Spleen (tissue), 11 donors: Measurements from ENCODE around the gene SV2B. TPM values are rescaled to one million over a fixed set of nuclear protein-coding genes. Genes with fewer than 3 reads are reported as not detected.

ENCODE experiments used
- DNase-seq: peaks from one replicate; pipeline ENCODE4 v3.0.0-alpha.2; 2020
- H3K27ac ChIP-seq, 8 donors: fragments of 200-600 bp; sonication (generic) in 7 of 8; 1 replicate in 4 of 8; 2 replicates in 4 of 8; pipeline versions ENCODE4 v1.5.0 to v1.8.0; 2016 to 2021; ENCODE audit warnings: inconsistent platforms in 4 of 8, mild to moderate bottlenecking in 4 of 8, moderate library complexity in 1 of 8
- H3K27me3 ChIP-seq, 7 donors: fragments of 200-600 bp; sonication (generic) in 6 of 7; replicated peaks in 1 of 7; 1 replicate in 4 of 7; 2 replicates in 3 of 7; pipeline versions ENCODE4 v1.5.0 to v1.8.0; 2016 to 2021; ENCODE audit warnings: inconsistent platforms in 3 of 7, mild to moderate bottlenecking in 1 of 7
- H3K36me3 ChIP-seq, 6 donors: fragments of 200-600 bp; sonication (generic) in 5 of 6; 1 replicate in 4 of 6; 2 replicates in 2 of 6; pipeline versions ENCODE4 v1.5.0 to v1.8.0; 2016 to 2021; ENCODE audit warnings: inconsistent platforms in 2 of 6
- H3K4me1 ChIP-seq, 6 donors: fragments of 200-600 bp; sonication (generic) in 5 of 6; 1 replicate in 3 of 6; 2 replicates in 3 of 6; pipeline versions ENCODE4 v1.5.0 to v1.8.0; 2016 to 2021; ENCODE audit warnings: inconsistent platforms in 3 of 6
- H3K4me3 ChIP-seq, 8 donors: fragments of 200-600 bp; sonication (generic) in 7 of 8; 1 replicate in 4 of 8; 2 replicates in 4 of 8; pipeline versions ENCODE4 v1.5.0 to v1.8.0; 2016 to 2021; ENCODE audit warnings: inconsistent platforms in 4 of 8, mild to moderate bottlenecking in 4 of 8, moderate library complexity in 2 of 8
- H3K9me3 ChIP-seq, 8 donors: fragments of 200-600 bp; sonication (generic) in 7 of 8; 1 replicate in 4 of 8; 2 replicates in 4 of 8; pipeline versions ENCODE4 v1.5.0 to v1.8.0; 2016 to 2021; ENCODE audit warnings: inconsistent platforms in 4 of 8
- CTCF ChIP-seq, 11 experiments: fragments of 200-600 bp in 7 of 11; fragments of 450-650 bp in 4 of 11; sonication (generic) in 4 of 11; IDR thresholded peaks in 8 of 11; conservative IDR thresholded peaks in 3 of 11; 1 replicate in 7 of 11; 2 replicates in 4 of 11; pipeline versions ENCODE4 v1.4.0 to v1.8.0; 2016 to 2021; ENCODE audit warnings: antibody characterized with exemption in 11 of 11, inconsistent platforms in 4 of 11, mild to moderate bottlenecking in 1 of 11
- POLR2A ChIP-seq, 3 donors: fragments of 450-650 bp; IDR thresholded peaks; one replicate each; pipeline ENCODE4 v1.5.1; 2017; ENCODE audit warnings: antibody characterized with exemption in 3 of 3, mild to moderate bottlenecking in 1 of 3
- POLR2AphosphoS5 ChIP-seq, 3 donors: sonication (generic); formaldehyde crosslinking; IDR thresholded peaks; one replicate each; pipeline ENCODE4 v1.5.1; 2017; ENCODE audit warnings: antibody characterized with exemption in 3 of 3
- WGBS, 5 donors: extraction: QIAGEN DNeasy Blood & Tissue Kit in 3 of 5; methylation state at CpG; one replicate each; pipeline versions ENCODE4 v1.1.5 to v1.1.7; 2013 to 2018; 5-methylcytosine and 5-hydroxymethylcytosine counted together
- intact Hi-C: fragments of 100-400 bp; cut with DNase I; formaldehyde crosslinking; loops from one replicate; pipeline ENCODE4 v1.15.0; 2023; ENCODE audit warnings: low total_unique reads
- polyA plus RNA-seq, 3 donors: library from polyadenylated mRNA; stranded (reverse); fragments of 200-250 nt; gene quantifications; one replicate each; pipeline ENCODE4 v1.2.1, GENCODE V29; 2013
- total RNA-seq, 7 donors: library from RNA; depleted of rRNA in 3 of 7; stranded (reverse); fragments of >200 nt in 3 of 7; fragmentation: NEBNext Ultra II Directional in 4 of 7; extraction: Animal tissue kit (Norgen Biotek cat#: 25700) in 4 of 7; gene quantifications; one replicate each; pipeline versions ENCODE4 v1.1.0 to v1.2.1, GENCODE V29; 2016 to 2021
- donor health status: healthy with polysubstance abuse.
- donor health status: DM: no; HTN: no; CAD: no; lungs with moderate emphysema.
- donor health status: DM: no; HTN: no; CAD: no.
- donor health status: Bipolar disorder and iron deficiency.
- donor health status: healthy.
- donor health status: DM: no; HTN: no; CAD: no.
- donor health status: DM: yes; HTN: yes; CAD: no.

SV2B gene
- total and polyA plus RNA-seq, 10 donors, result 0.07 to 1.2 (median 0.48) TPM

DNA sequence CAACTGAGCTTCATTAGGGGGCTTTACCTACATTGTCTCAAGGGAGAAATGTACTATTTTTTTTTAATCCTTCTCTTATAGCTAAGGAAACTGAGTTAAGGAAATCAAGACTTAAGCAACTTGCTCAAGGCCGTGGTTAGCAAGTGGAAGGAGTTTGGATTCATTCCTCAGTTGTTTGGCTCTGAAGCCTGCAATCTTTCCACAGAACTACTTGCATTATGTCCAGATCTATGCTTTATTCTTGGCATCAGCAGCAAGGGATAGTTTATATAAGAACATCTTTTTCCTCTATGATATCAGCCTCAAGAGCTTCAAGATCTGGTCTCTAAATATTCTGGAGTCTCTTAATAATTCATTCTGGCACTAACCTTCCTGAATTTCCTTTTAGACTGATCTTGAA is 182.4 kb downstream of the SV2B start:
- peaks cover 0 to 21% (median 0%) of the 10 kb centered on the region in 7 donors for H3K27me3 ChIP-seq
- intact Hi-C loops, result no loop called here
- DNase-seq, result no peak
- H3K36me3 ChIP-seq, result no peaks in the 10 kb centered on the region
- 40 to 66% (median 51%) methylated on average over 1 of the region's 1 CpG for WGBS, 5 donors
- H3K27ac ChIP-seq, result no peak overlapping the region
- no peak overlapping the region for H3K4me3 ChIP-seq
- no peaks in the 10 kb centered on the region for H3K4me1 ChIP-seq
- TF ChIP-seq CTCF (IDR thresholded peaks at IDR 0.05 in 8 of 11, conservative IDR thresholded peaks at IDR 0.05 in 3 of 11) (no peak), POLR2AphosphoS5 (IDR thresholded peaks at IDR 0.05) (no peak), POLR2A (IDR thresholded peaks at IDR 0.05) (no peak)
- no peaks in the 10 kb centered on the region for H3K9me3 ChIP-seq

DNA sequence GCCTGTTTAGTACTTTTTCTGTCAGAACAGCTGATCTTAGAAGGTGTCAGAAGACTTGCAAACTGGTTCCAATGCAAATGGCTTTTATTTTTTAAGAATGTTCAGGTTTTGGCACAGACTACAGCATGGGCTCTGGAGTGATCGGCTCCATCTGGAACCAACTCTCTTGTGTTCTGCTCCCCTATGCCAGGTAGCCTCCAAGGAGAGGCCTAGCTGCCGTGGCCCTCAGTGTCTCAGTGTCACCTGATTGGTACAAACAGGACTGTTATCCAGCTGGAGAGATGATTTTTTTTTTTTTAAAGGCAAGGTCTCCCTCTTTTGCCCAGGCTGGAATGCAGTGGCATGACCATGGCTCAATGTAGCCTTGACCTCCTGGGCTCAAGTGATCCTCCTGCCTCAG is 183.1 kb downstream of the SV2B start:
- TF ChIP-seq CTCF (IDR thresholded peaks at IDR 0.05 in 8 of 11, conservative IDR thresholded peaks at IDR 0.05 in 3 of 11) (no peak), POLR2AphosphoS5 (IDR thresholded peaks at IDR 0.05) (no peak), POLR2A (IDR thresholded peaks at IDR 0.05) (no peak)
- Histone ChIP-seq H3K27ac (no peak overlapping the region), H3K4me1 (no peaks in the 10 kb centered on the region), H3K27me3 (peaks cover 0 to 22% (median 0%) of the 10 kb centered on the region in 7 donors), H3K9me3 (no peaks in the 10 kb centered on the region), H3K36me3 (no peaks in the 10 kb centered on the region), H3K4me3 (no peak overlapping the region)
- WGBS, 5 donors, result 79 to 95% (median 90%) methylated on average over 2 of the region's 2 CpGs
- DNase-seq, result no peak
- intact Hi-C loops, result no loop called here

- WGBS, 5 donors, result 82 to 89% (median 85%) methylated on average over 13 of the region's 13 CpGs
- Histone ChIP-seq H3K36me3 (no peaks in the 10 kb centered on the region), H3K27me3 (peaks cover 0 to 22% (median 0%) of the 10 kb centered on the region in 7 donors), H3K9me3 (no peaks in the 10 kb centered on the region), H3K4me3 (no peak overlapping the region), H3K27ac (no peak overlapping the region), H3K4me1 (no peaks in the 10 kb centered on the region)
- DNase-seq, result no peak
- TF ChIP-seq POLR2AphosphoS5 (IDR thresholded peaks at IDR 0.05) (no peak), POLR2A (IDR thresholded peaks at IDR 0.05) (no peak), CTCF (IDR thresholded peaks at IDR 0.05 in 8 of 11, conservative IDR thresholded peaks at IDR 0.05 in 3 of 11) (no peak)
- intact Hi-C loops, result no loop called here
Measured at GRCh38 chr15:91284758-91285466, 184.9 kb downstream of the SV2B start.

GRCh38 chr15:91289324-91289723 is 189.3 kb downstream of the SV2B start:
- Histone ChIP-seq H3K36me3 (no peaks in the 10 kb centered on the region), H3K9me3 (no peaks in the 10 kb centered on the region), H3K27ac (no peak overlapping the region), H3K27me3 (peaks cover 0 to 22% (median 0%) of the 10 kb centered on the region in 7 donors), H3K4me1 (no peaks in the 10 kb centered on the region), H3K4me3 (peak overlapping the region in 1 of 8 donors; percentile 13)
- no peak for DNase-seq
- no peak for TF ChIP-seq POLR2A (IDR thresholded peaks at IDR 0.05)
- no peak for TF ChIP-seq CTCF (IDR thresholded peaks at IDR 0.05 in 8 of 11, conservative IDR thresholded peaks at IDR 0.05 in 3 of 11)
- no peak for TF ChIP-seq POLR2AphosphoS5 (IDR thresholded peaks at IDR 0.05)
- intact Hi-C loops, result no loop called here
- WGBS, 5 donors, result 17 to 40% (median 20%) methylated on average over 1 of the region's 1 CpG
